ENCODE data around the gene CASZ1.

Gene CASZ1

DNA sequence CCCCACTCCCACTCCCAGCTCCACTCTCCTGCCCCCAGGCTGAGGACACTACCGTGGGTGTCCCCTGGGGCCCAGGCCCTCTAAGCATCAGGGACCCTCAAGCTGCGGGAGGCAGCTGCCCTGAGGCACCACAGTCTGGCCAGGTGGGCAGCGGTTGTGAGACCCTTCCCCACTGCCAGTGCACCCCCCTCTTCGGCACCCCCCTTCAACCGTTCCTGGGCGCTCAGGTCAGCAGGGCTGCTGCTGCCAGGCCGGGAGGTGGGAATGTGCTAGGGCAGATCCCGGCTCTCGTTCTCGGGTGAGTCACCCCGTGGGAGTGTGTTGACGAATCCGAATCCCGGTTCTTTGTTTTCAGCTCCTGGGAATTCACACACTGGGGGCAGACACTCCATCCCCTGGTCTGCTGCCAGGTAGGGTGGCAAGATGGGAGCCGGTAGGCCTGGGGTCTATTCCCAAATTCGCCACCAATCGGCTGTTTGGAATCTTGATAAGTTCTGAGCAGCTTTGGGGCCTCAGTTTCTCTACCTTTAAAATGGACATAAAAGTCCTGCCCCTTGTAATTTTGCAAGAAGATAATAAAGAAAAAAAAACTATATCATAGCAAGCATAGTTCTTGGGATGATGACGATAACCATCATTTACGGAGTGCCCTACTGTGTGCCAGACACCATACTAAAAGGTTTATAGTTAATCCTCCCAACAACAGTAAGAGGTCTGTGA lies 28.5 kb upstream of the CASZ1 start:
- DNase-seq (ENCODE audit: low spot score) = no peak

DNA sequence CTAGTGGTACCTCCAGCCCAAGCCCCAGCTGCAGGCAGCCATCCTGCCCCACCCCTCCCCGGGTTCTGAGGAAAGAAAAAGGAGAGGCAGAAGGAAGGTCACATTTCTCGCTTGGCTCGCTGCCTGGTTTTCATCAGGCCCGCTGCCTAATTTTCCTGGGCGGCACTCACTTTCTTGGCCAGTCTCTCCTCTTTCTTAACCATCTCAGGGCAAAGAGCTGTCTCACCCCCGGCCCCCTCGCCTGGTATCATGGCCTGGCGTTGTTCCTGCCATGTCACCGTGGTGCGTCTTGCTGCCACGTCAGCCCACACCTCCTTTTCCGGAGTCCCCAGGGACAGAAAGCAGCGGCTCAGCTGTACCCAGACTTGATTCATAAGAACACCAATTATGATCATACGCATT lies 26.6 kb upstream of the CASZ1 start:
- no peak for DNase-seq (ENCODE audit: low spot score)

DNA sequence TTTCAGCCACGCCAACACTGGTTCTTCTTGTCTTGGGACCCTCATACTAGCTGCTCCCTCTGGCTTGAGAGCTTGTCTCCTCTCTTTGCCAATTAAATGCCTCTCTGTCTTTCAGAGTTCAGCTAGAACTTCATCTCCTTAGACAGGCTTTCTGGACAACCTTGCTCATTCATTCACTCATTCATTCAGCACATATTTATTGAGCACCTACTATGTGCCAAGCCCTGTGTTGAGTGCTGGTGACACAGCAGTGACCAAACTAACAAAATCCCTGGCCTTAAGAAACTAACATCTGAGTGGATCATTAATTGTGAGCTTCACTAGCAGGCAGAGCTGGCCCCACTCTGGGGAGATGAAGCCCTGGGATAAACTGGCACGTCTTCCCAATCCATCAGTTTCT lies 24.9 kb upstream of the CASZ1 start:
- no peak for DNase-seq (ENCODE audit: low spot score)

DNA sequence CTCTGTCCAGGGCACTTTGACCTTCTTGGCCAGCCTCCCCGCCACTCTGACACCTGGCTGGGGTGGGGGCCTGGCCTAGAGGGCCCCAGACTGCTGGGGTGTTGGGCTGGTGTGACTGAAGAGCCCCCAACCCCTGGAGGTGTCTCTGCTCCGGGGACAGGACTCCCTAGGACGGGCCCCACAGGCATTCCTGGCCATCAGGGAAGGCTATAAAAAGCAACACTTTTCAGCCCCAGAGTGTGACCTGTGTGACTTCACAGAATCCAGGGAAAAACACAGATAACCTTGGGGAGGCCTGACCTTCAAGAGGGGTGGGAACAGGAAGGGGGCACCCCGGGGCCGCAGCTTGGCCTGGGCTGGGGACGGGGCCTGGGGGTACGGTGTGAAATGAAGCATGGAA lies 24.0 kb upstream of the CASZ1 start:
- DNase-seq (ENCODE audit: low spot score) = no peak

DNA sequence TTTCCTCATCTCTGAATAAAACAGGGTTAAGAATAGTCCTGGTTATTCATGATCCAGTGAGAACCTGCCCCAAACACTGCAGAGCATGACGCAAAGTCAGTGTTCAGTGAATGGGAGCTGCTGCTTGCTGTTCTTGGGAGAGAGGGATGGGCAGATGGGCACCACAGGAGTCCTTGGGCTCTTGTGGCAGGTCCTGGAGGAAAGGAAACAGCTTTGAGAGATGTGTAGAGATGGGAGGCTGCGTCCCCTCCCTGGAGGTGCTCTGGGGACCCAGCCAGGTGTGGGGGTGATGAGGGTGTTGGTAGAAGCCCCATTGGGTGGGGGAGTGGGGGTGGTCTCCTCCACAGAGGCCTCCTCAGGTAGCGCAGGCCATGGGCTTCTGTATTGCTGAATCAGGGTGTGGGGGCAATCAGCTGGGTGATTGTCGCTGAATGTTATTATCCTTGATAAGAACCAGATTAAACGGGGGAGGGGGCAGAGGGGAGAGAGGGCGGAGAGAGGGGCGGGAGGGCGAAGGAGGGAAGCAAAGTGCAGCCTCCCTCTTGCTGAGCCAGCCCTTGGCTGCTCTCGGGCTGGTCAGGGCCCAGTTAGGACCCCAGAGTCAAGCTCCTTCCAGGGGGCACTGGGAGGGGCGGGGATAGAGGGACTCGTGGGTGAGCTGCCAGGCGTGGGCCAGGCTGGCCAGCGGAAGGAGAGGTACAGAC lies 22.9 kb upstream of the CASZ1 start:
- DNase-seq (ENCODE audit: low spot score) = no peak

DNA sequence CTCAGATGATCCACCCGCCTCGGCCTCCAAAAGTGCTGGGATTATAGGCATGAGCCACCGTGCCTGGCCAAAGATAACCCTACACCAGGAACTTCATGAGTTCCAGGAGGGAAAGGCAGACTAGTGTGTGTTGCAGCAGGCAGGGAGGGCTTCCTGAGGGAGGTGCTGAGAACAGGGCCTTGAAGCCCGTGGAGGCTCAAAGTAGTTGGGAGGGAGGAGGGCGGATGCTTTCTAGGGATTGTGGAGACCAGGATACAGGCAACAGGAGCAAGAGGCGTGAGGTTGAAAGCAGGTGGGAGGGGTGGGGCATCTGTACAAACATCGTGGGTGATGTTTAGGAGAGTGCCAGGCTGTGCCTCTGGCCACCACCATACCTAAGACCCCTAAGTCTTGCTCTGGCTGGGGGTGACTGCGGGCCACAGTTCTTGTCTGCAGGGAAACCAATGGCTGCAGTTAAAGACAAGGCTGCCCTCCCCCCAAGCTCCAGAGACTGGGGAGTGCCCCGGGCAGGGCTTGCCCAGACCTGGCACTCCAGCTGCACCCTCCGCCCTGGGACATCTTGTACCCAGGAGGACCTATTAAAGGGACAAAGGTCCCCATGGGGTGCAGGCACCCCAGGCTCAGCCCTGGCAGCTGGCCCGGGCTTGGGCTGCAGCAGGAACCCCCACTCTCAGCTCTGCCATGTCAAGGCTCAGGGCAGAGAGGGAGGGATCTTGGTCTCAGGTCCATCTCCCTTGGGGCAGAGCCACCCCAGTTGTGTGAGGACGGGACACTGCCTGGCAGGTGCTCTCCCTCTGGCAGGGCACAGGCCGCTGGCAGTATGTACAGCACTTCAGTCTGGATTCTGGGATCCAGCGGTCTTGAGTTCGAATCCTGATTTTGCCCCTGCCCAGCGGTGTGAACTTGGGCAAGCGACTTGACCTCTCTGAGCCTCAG lies 22.1 kb upstream of the CASZ1 start:
- no peak for DNase-seq (ENCODE audit: low spot score)

DNA sequence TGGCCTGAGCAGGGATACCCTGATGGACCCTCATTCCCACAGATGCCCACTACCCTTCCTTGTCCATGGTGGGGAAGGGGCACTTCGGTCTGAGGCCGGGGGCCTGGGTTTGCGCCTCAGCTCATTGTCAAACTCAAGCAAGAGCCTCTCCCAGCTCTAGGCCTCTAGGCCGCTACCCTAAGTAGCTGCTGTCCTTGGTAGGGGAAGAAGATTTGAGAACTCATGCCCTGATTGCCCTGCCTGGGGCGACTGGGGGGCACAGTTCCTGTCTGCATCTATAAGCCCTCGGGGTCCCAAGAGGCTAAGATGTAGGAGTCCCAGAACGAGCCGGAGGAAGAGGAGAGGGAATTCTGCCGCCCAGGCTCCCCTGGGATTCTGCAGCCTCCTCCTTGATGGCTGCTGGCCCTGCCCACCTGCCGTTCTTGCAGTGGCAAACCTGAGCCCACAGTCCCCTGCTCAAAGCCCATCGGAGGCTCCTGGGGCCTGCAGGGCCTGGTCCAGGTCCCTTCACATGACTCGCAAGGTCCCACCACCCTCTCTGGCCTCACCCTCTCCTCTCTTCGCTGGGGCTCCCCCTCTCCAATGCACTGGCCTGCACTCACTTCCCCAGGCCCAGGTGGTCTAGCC lies 20.4 kb upstream of the CASZ1 start:
- no peak for DNase-seq (ENCODE audit: low spot score)

DNA sequence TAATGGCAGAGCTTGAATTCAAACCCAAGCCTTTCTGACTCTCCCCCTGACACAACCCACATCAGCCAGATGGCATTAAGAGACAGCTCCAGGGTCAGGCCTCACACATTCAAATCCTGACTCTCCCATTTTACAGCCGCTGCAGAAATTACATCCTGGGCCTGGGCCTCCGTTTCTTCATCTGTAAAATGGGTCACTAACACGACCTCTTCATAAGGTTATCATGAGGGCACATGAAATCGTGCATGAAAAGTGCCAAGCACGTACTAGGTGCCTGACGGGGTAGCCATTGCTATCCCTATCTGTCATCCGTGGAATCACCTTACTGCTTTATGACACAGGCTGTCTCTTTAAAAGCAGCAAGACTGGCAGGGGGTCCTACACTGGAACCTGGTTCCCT lies 19.8 kb upstream of the CASZ1 start:
- no peak for DNase-seq (ENCODE audit: low spot score)

DNA sequence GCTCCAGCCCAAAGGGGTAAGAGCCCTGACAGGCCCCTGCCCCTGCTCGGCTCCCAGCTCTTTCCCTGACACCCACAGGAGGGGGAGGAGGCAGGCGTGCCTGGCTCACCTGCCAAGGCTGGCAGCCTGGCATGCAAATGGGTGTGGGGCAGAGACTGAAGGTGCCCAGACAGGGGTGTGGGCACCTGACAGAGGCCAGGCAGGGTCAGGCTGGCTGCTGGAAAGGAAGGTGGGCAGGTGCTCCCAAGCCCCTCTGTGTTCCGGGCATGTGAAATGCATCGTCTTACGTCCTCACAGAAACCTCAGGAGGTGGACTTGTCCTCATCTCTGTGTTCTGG lies 19.4 kb upstream of the CASZ1 start:
- no peak for DNase-seq (ENCODE audit: low spot score)

DNA sequence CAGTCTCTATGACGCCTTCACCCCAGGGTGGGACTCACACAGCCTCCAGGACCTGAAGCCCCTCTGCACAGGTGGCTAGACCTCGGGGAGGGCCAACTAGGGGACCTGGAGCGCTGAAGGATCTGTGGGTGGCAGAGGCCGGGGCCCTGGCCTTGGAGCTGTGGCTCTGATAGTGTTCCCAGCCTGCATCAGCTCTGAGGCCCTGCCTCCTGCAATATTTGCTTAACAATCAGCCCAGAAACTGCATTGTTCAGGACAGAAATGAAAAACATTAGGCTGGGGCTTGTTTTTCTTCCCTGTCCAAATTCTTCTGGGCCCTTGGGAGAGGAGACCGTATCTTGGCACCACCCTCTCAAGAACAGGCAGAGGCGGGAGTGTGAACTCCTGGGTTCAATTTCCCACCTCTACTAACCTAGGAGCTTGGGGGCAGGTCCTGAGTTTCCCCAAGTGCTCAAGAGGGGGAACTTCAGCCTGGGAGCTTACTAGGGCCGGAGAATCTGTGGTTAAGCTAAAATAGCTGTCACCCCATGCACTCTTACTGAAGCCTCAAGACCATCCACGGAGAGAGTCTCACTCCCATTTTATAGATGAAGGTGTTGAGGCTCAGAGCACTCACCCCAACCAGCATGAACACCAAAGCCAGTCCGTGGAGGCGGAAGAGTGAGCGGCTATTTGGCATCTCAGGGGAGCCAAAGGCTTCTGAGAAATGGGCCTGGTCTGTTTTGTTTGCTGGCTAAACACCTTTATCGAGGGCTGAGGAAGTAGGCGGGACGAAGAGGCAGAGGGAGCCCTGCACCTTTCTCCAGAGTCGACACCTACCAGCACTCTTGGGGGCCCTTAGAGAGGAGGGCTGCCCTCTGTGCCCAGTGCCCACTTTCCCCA lies 18.8 kb upstream of the CASZ1 start:
- DNase-seq (ENCODE audit: low spot score) = peak; percentile 34

DNA sequence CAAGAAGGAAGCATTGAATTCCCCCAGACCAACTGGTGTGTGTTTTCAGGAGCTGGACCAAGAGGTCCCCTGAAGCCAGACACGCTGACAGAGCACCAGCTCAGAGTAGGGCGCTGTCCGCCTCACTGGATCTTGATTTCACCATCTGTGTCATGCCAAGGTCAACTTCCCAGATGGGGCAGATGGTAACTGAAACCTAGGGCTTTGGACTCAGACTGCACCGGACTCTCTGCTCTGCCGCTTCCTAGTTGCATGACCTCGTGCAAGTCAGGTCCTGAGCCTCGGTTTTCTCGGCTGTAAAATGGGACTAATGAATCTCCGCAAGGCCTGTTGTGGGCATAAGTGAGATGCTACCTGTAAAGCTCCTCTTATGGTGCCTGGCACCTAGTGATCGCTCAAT lies 17.9 kb upstream of the CASZ1 start:
- no peak for DNase-seq (ENCODE audit: low spot score)

DNA sequence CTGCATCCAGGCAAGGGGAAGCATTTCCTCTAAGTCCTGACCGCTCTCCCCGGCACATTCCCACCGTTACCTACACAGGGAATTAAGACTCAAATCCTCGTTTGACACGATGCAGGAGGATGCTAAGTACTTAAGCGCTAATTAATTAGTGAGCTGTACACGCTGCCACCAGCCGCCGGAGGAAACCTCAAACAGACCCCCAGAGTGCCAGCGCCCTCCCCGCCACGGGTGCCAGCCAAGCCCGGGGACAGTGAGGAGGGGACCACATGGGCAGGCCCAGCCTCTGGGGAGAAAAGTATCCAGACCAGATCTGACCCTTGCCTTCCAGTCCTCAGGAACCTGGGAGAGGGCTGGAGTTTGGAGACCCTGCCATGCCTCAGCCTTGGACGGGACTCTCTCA lies 17.4 kb upstream of the CASZ1 start:
- DNase-seq (ENCODE audit: low spot score) = no peak

DNA sequence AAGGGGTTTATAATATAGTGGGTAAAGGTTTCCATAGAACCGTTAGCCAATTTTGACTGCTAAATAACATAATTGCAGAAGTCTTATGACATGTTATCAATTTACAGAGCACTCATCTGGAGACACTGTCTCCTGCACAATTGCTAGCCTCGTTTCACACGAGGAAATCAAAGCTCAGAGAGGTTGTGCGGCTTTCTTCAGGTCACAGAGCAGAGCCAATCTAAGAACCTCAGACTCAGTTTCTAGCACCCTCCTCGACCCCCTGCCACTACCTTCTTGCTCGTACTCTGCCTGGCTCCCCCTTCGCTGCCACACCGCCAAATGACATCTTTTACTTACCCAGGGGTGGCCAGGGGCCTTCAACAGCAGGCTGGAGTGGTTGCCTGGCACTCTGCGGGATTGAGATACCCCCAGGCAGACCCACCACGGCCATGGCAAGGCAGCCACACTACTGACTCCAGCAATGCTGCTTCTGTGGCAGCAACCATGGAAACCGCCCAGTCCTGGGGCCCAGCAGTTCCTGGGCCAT lies 16.0 kb upstream of the CASZ1 start:
- no peak for DNase-seq (ENCODE audit: low spot score)

DNA sequence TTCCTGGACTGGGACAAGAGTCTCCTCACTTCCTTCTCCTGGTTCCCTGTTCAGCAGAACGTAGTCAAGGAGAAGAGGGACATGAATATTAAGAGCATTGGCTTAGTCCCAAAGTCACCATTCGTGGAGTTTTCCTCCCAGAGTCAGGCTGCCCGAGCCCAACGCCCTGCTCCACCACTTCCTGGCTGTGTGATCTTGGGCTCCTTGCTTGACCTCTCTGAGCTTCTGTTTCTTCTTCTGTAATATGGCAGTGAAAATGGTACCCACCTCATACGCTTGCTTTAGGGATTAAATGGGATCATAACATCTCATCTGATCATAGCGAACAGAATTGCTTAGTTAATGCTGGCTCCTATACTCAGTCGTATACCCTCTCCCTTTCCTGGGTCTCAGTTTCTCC lies 12.0 kb upstream of the CASZ1 start:
- no peak for DNase-seq (ENCODE audit: low spot score)

DNA sequence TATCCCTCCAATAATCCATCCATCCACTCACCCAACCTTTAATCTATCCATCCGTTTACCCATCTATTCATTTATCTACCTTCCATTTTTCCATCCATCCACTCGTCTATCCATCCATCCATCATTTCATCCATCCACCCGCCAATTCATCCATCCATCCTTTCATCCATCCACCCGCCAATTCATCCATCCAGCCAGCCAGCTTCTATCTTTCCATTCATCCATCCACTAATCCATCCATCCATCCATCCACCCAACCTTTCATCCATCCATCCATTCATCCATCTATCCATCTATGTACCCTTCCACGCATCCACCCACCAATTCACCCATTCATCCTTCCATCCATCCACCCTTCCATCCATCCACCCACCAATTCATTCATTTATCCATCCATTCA lies 10.5 kb upstream of the CASZ1 start:
- DNase-seq (ENCODE audit: low spot score) = no peak

DNA sequence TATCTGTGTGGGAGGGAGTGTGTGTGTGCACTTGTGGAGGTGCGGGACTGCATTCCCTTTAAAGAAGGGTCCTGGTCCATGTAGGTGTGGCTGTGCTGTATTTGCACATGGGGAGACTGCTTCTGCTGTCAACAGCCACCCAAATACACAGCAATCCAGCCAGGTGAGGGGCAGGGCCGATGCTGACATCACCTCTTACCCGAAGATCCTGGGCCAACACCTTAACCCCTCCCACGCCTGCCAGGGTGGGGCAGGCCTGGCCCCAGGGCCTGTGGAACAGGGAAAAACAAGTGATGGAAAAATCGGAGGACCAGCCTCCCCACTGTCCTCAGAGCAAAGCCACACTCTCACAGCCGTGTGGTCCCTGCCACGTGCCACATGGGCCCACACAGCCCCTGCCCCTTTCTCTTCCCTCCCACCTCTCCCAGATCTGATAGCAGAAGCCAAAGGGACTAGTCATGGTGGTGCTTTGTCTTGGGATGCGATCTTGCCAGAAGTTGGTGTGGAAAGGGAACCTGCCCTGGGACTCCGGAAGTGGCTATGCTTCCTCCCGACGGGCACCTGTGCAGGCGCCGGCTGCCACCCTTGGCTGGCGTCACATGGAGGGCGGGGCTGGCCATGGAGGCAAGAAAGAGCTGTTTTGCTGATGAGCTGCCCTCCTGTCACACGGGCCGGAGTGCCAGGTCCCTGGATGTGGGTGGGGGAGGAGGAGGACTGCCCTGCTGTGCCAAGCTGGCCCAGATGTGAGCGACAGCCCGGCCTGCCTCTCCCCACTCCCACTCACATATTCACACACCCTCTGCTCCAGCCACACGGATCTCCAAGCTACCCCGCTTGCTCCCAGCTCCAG lies 7.8 kb upstream of the CASZ1 start:
- DNase-seq (ENCODE audit: low spot score) = no peak

DNA sequence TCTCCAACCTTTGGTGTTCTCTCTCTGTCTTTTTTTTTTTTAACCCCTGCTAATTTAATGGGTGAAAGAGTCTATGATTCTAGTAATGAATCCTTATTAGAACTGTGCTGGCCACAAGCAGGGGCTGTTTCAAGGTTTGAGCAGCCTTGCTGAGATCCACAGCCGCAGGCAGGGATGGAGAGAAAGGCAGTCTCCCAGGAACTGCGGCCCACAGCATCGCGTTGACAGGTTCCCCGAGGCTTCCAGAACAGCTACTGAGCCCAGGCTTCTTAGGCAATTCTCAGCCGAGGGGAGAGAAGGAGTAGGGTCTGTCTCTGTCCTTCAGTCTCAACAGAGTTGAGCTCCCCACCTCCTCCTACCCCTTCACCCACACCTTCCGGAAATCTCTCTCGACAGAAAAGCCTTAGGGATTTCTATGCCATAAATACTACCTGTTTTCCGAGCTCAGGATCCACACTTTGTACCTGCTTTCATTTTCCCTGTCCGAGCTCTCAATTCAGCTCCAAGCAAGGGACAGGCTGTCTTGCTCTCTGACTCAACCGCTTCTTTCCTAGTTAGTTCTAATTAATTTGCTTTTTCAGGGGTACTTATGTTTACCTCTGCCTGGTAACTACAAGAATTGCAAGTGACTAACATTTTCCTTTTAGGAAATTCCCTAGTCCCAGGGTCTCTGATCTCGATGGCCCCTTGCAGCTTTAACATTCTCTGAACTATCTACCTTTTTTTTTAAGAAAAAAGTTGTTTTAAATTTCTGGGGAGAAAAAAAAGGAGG lies 6.7 kb upstream of the CASZ1 start:
- no peak for DNase-seq (ENCODE audit: low spot score)

DNA sequence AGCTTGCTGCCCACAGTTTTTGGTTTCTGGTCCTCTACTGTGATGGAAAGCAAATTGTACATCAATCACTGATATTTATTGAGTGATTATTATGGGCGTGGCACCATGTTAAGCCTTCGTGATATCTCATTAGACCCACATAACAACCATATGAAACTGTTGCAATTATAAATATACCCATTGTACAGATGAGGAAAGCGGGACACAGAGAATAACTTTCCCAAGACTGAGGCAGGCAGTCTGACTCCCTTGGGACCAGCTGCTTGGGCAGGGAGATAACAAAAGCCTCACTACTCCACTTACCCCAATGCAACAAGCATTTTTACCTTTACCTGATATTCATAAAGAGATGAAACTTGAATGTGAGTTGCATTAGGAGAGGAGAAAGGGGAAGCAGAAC lies 4.3 kb upstream of the CASZ1 start:
- DNase-seq (ENCODE audit: low spot score) = no peak

DNA sequence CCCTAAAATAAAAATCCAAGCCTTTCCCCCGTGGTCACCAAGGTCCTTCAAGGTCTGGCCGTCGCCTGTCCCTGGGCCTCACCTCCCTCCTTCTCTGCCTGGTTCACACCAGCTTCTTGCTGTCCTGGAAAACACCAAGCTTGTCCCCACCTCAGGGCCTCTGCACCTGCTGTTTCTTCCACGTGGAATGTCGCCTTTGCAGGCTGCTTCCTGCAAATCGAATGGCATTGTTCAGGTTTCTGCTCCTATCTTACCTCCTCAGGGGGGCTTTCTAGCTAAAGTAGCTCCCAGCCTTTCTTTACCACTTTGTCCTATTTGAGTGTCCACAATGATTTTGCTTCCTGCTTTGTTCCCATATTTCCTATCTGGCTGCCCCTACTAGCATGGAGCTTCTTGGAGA lies 3.3 kb upstream of the CASZ1 start:
- DNase-seq (ENCODE audit: low spot score) = no peak
